ENCODE results near the gene C3orf20. TPM values are rescaled to one million over a fixed set of nuclear protein-coding genes. Genes with fewer than 3 reads are reported as not detected.

The C3orf20 gene
- polyA plus RNA-seq, 1 donor from 2014 or later: not detected

DNA sequence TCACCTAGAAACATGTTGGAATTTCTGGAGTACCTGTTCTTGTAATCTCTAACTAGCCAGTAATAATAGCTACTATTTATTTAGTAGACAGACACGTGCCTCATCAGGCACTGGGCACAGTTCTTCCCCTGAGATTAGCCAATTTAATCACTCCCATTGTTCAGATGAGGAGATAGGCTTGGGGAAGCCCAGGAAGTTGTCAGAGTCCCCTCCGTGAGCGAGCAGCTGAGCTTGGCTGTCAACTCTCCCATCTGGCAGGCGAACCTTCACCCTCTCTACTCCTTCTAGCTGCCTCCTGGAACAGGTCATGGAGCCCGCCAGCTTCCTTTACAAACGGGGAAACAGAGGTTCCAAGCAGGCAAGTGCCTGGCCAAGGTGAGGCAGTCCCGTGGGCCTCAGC lies 112.7 kb downstream of the C3orf20 start:
- Histone ChIP-seq H3K4me3 (ENCODE audit: low read length) (no peak overlapping the region), H3K9me2 (ENCODE audit: insufficient read depth, low read length) (no peaks in the 10 kb centered on the region), H3K4me2 (ENCODE audit: low read length) (no peak overlapping the region), H3K9ac (ENCODE audit: low read length) (no peak overlapping the region), H3F3A (ENCODE audit: insufficient read depth, low read length, poor library complexity, severe bottlenecking) (no peaks in the 10 kb centered on the region), H4K20me1 (ENCODE audit: insufficient read depth) (no peaks in the 10 kb centered on the region), H3K27me3 (ENCODE audit: insufficient read depth, low read depth, low read length) (no peaks in the 10 kb centered on the region), H3K79me2 (replicated peaks; ENCODE audit: insufficient read depth, low read length) (no peaks in the 10 kb centered on the region), H3K36me3 (ENCODE audit: insufficient read depth, low read length) (no peaks in the 10 kb centered on the region), H2AFZ (ENCODE audit: low read depth, low read length) (no peak overlapping the region), H3K27ac (ENCODE audit: low read length) (no peak overlapping the region), H3K9me3 (ENCODE audit: low read length) (peaks cover 3% of the 10 kb centered on the region)
- no peak for TF ChIP-seq TAF1 (IDR thresholded peaks at IDR 0.05; ENCODE audit: low read depth)
- TF ChIP-seq MXI1 (conservative IDR thresholded peaks at IDR 0.05; ENCODE audit: poor library complexity, severe bottlenecking): no peak
- no peak for TF ChIP-seq SMC3 (conservative IDR thresholded peaks at IDR 0.05; ENCODE audit: poor library complexity)
- no peak for TF ChIP-seq REST (IDR thresholded peaks at IDR 0.05; ENCODE audit: borderline replicate concordance)
- no peak for TF ChIP-seq CTCF (IDR thresholded peaks at IDR 0.05; ENCODE audit: poor library complexity, severe bottlenecking)
- no peak for TF ChIP-seq EP300 (conservative IDR thresholded peaks at IDR 0.05; ENCODE audit: poor library complexity, severe bottlenecking)

DNA sequence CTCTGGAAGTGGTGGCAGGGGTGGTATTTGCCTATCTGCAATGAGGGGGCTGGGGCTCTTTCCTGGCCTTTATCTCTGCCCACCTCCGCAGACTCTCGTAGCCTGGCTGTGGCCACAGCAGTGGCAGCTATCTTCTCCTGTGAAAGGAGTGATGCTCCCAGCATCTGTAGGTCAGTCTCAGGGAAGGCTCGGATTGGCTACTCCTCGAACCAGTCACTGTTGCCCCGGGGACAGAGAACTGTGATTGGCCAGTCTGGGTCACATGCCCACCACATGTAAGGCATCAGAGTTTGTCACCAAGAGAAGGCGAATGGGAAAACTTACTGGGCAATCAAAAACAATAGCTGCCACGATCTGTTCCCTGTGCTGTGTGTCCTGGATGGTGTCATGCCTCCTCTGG lies 113.7 kb downstream of the C3orf20 start:
- no peaks in the 10 kb centered on the region for H3F3A ChIP-seq (ENCODE audit: insufficient read depth, low read length, poor library complexity, severe bottlenecking)
- no peak overlapping the region for H3K27ac ChIP-seq (ENCODE audit: low read length)
- H3K79me2 ChIP-seq (replicated peaks; ENCODE audit: insufficient read depth, low read length): no peaks in the 10 kb centered on the region
- H3K27me3 ChIP-seq (ENCODE audit: insufficient read depth, low read depth, low read length): no peaks in the 10 kb centered on the region
- H3K36me3 ChIP-seq (ENCODE audit: insufficient read depth, low read length): no peaks in the 10 kb centered on the region
- no peak overlapping the region for H3K4me3 ChIP-seq (ENCODE audit: low read length)
- H3K9me3 ChIP-seq (ENCODE audit: low read length): peaks cover 3% of the 10 kb centered on the region
- no peak overlapping the region for H3K4me2 ChIP-seq (ENCODE audit: low read length)
- H3K9me2 ChIP-seq (ENCODE audit: insufficient read depth, low read length): no peaks in the 10 kb centered on the region
- no peaks in the 10 kb centered on the region for H4K20me1 ChIP-seq (ENCODE audit: insufficient read depth)
- TF ChIP-seq MXI1 (conservative IDR thresholded peaks at IDR 0.05; ENCODE audit: poor library complexity, severe bottlenecking) (no peak), CTCF (IDR thresholded peaks at IDR 0.05; ENCODE audit: poor library complexity, severe bottlenecking) (no peak), EP300 (conservative IDR thresholded peaks at IDR 0.05; ENCODE audit: poor library complexity, severe bottlenecking) (no peak), REST (IDR thresholded peaks at IDR 0.05; ENCODE audit: borderline replicate concordance) (no peak), POLR2AphosphoS5 (IDR thresholded peaks at IDR 0.05) (no peak), EZH2 (IDR thresholded peaks at IDR 0.05; ENCODE audit: borderline replicate concordance, insufficient read depth, low read length, poor library complexity, severe bottlenecking) (no peak), SMC3 (conservative IDR thresholded peaks at IDR 0.05; ENCODE audit: poor library complexity) (no peak), TAF1 (IDR thresholded peaks at IDR 0.05; ENCODE audit: low read depth) (no peak), RAD21 (conservative IDR thresholded peaks at IDR 0.05) (no peak)
- H3K9ac ChIP-seq (ENCODE audit: low read length): no peak overlapping the region
- H2AFZ ChIP-seq (ENCODE audit: low read depth, low read length): no peak overlapping the region

Measured in neural cell (in vitro differentiated cells).